Rectal smooth muscle tissue (tissue), 1 donor: ENCODE data around the gene AEBP2.
"Not testable (repeated sequence)": the region's sequence is repeated elsewhere in the genome, so short reads cannot be mapped to it uniquely, and the experiment has no call there.

ENCODE experiments used
- H3K27ac ChIP-seq: one replicate; pipeline ENCODE4 v1.7.0; 2013; ENCODE audit warnings: low read depth, low read length, inconsistent platforms
- H3K27me3 ChIP-seq: one replicate; pipeline ENCODE4 v1.7.0; 2013; ENCODE audit warnings: low read length; ENCODE audit not compliant: control insufficient read depth, insufficient read depth
- H3K36me3 ChIP-seq: one replicate; pipeline ENCODE4 v1.7.0; 2013; ENCODE audit warnings: low read length; ENCODE audit not compliant: control insufficient read depth, insufficient read depth
- H3K4me1 ChIP-seq: one replicate; pipeline ENCODE4 v1.7.0; 2013; ENCODE audit warnings: low read length; ENCODE audit not compliant: control insufficient read depth, insufficient read depth
- H3K4me3 ChIP-seq: one replicate; pipeline ENCODE4 v1.7.0; 2013; ENCODE audit warnings: low read length
- H3K9ac ChIP-seq: one replicate; pipeline ENCODE4 v1.7.0; 2013; ENCODE audit warnings: low read length

The AEBP2 gene

GRCh38 chr12:19474147-19474546 is 34.9 kb downstream of the AEBP2 start:
- Histone ChIP-seq H3K9ac (no peak overlapping the region), H3K27me3 (no peaks in the 10 kb centered on the region), H3K27ac (no peak overlapping the region), H3K36me3 (peaks cover 3% of the 10 kb centered on the region), H3K4me1 (no peaks in the 10 kb centered on the region), H3K4me3 (no peak overlapping the region)

- not testable (repeated sequence) for H3K9ac ChIP-seq, H3K27ac ChIP-seq, H3K27me3 ChIP-seq, H3K4me3 ChIP-seq, H3K4me1 ChIP-seq, H3K36me3 ChIP-seq
Measured at GRCh38 chr12:19475884-19476505, 36.7 kb downstream of the AEBP2 start.

- Histone ChIP-seq H3K36me3 (peaks cover 3% of the 10 kb centered on the region), H3K27ac (no peak overlapping the region)
Measured at GRCh38 chr12:19477071-19477470, 37.8 kb downstream of the AEBP2 start.

GRCh38 chr12:19480459-19480858 is 41.2 kb downstream of the AEBP2 start:
- Histone ChIP-seq H3K4me1 (no peaks in the 10 kb centered on the region), H3K27ac (no peak overlapping the region), H3K9ac (no peak overlapping the region), H3K27me3 (no peaks in the 10 kb centered on the region), H3K4me3 (no peak overlapping the region), H3K36me3 (peaks cover under 1% of the 10 kb centered on the region)

More at GRCh38 chr12:19477071-19477470, 37.8 kb downstream of the AEBP2 start:
- Histone ChIP-seq H3K27me3 (no peaks in the 10 kb centered on the region), H3K4me1 (no peaks in the 10 kb centered on the region), H3K9ac (no peak overlapping the region), H3K4me3 (no peak overlapping the region)

GRCh38 chr12:19482036-19482435 is 42.7 kb downstream of the AEBP2 start:
- no peaks in the 10 kb centered on the region for H3K36me3 ChIP-seq
- no peak overlapping the region for H3K4me3 ChIP-seq
- no peaks in the 10 kb centered on the region for H3K4me1 ChIP-seq
- no peak overlapping the region for H3K9ac ChIP-seq
- no peaks in the 10 kb centered on the region for H3K27me3 ChIP-seq
- no peak overlapping the region for H3K27ac ChIP-seq

- Histone ChIP-seq H3K4me3 (no peak overlapping the region), H3K27me3 (no peaks in the 10 kb centered on the region), H3K4me1 (no peaks in the 10 kb centered on the region), H3K36me3 (no peaks in the 10 kb centered on the region), H3K9ac (no peak overlapping the region), H3K27ac (no peak overlapping the region)
Measured at GRCh38 chr12:19482551-19483109, 43.3 kb downstream of the AEBP2 start.

GRCh38 chr12:19483727-19484126 is 44.4 kb downstream of the AEBP2 start:
- no peaks in the 10 kb centered on the region for H3K27me3 ChIP-seq
- no peaks in the 10 kb centered on the region for H3K4me1 ChIP-seq
- H3K4me3 ChIP-seq: no peak overlapping the region
- no peaks in the 10 kb centered on the region for H3K36me3 ChIP-seq
- H3K9ac ChIP-seq: no peak overlapping the region
- H3K27ac ChIP-seq: no peak overlapping the region

- no peak overlapping the region for H3K27ac ChIP-seq
Measured at GRCh38 chr12:19484738-19485137, 45.4 kb downstream of the AEBP2 start.

GRCh38 chr12:19485240-19485639 is 45.9 kb downstream of the AEBP2 start:
- no peaks in the 10 kb centered on the region for H3K36me3 ChIP-seq
- no peak overlapping the region for H3K4me3 ChIP-seq
- no peaks in the 10 kb centered on the region for H3K27me3 ChIP-seq
- H3K9ac ChIP-seq: no peak overlapping the region
- H3K4me1 ChIP-seq: no peaks in the 10 kb centered on the region
- H3K27ac ChIP-seq: no peak overlapping the region

More at GRCh38 chr12:19484738-19485137, 45.4 kb downstream of the AEBP2 start:
- Histone ChIP-seq H3K27me3 (no peaks in the 10 kb centered on the region), H3K36me3 (no peaks in the 10 kb centered on the region), H3K4me1 (no peaks in the 10 kb centered on the region), H3K9ac (no peak overlapping the region), H3K4me3 (no peak overlapping the region)

GRCh38 chr12:19489168-19489567 is 49.9 kb downstream of the AEBP2 start:
- no peaks in the 10 kb centered on the region for H3K4me1 ChIP-seq
- no peak overlapping the region for H3K9ac ChIP-seq
- no peak overlapping the region for H3K4me3 ChIP-seq
- H3K27me3 ChIP-seq: no peaks in the 10 kb centered on the region
- no peak overlapping the region for H3K27ac ChIP-seq
- H3K36me3 ChIP-seq: no peaks in the 10 kb centered on the region

- H3K4me1 ChIP-seq: no peaks in the 10 kb centered on the region
- H3K27ac ChIP-seq: no peak overlapping the region
- H3K27me3 ChIP-seq: no peaks in the 10 kb centered on the region
- H3K9ac ChIP-seq: no peak overlapping the region
- no peaks in the 10 kb centered on the region for H3K36me3 ChIP-seq
- H3K4me3 ChIP-seq: no peak overlapping the region
Measured at GRCh38 chr12:19490908-19491307, 51.6 kb downstream of the AEBP2 start.

- no peak overlapping the region for H3K9ac ChIP-seq
- no peaks in the 10 kb centered on the region for H3K27me3 ChIP-seq
- H3K27ac ChIP-seq: no peak overlapping the region
- H3K4me1 ChIP-seq: no peaks in the 10 kb centered on the region
- no peak overlapping the region for H3K4me3 ChIP-seq
- H3K36me3 ChIP-seq: no peaks in the 10 kb centered on the region
Measured at GRCh38 chr12:19491863-19492262, 52.6 kb downstream of the AEBP2 start.

GRCh38 chr12:19496219-19496878 is 57.1 kb downstream of the AEBP2 start:
- Histone ChIP-seq H3K36me3 (no peaks in the 10 kb centered on the region), H3K27me3 (no peaks in the 10 kb centered on the region), H3K4me3 (no peak overlapping the region), H3K9ac (no peak overlapping the region), H3K4me1 (no peaks in the 10 kb centered on the region), H3K27ac (no peak overlapping the region)
